Lung (tissue), 12 donors: ENCODE results near the gene GALNT13. TPM values are rescaled to one million over a fixed set of nuclear protein-coding genes. Genes with fewer than 3 reads are reported as not detected.
A peak's percentile ranks its signal among the peaks of the same experiment; 100 is the strongest.

ENCODE experiments used
- ATAC-seq: fragments of 200-7000 bp; cut with Tn5 transposase; one replicate; pipeline ENCODE4 v1.9.1; 2020; ENCODE audit warnings: moderate number of reproducible peaks; ENCODE audit not compliant: insufficient read depth, low FRiP score
- DNase-seq, 3 donors: peaks; one replicate each; pipeline ENCODE4 v3.0.0-alpha.2; 2013 to 2017
- H3K27ac ChIP-seq, 2 donors: one replicate each; pipeline ENCODE4 v1.5.1; 2013; ENCODE audit warnings: mild to moderate bottlenecking in 2 of 2, moderate library complexity in 2 of 2, control low read depth in 1 of 2, inconsistent platforms in 1 of 2, low read depth in 1 of 2, low read length in 1 of 2
- H3K27me3 ChIP-seq, 3 donors: one replicate each; pipeline ENCODE4 v1.5.1; 2013; ENCODE audit warnings: low read length in 2 of 3; ENCODE audit not compliant: control insufficient read depth in 3 of 3, insufficient read depth in 3 of 3
- H3K36me3 ChIP-seq, 4 donors: one replicate each; pipeline ENCODE4 v1.5.1; 2013; ENCODE audit warnings: low read length in 4 of 4, mild to moderate bottlenecking in 1 of 4, moderate library complexity in 1 of 4; ENCODE audit not compliant: control insufficient read depth in 4 of 4, insufficient read depth in 4 of 4
- H3K4me1 ChIP-seq, 5 donors: one replicate each; pipeline ENCODE4 v1.5.1; 2013; ENCODE audit warnings: low read length in 5 of 5, mild to moderate bottlenecking in 2 of 5, moderate library complexity in 1 of 5; ENCODE audit not compliant: control insufficient read depth in 5 of 5, insufficient read depth in 5 of 5
- H3K4me3 ChIP-seq: one replicate; pipeline ENCODE4 v1.5.1; 2013; ENCODE audit warnings: mild to moderate bottlenecking, control low read depth, moderate library complexity
- H3K9ac ChIP-seq, 2 donors: one replicate each; pipeline ENCODE4 v1.5.1; 2013; ENCODE audit warnings: low read length in 2 of 2, control low read depth in 1 of 2; ENCODE audit not compliant: insufficient read depth in 1 of 2
- H3K9me3 ChIP-seq, 4 donors: one replicate each; pipeline ENCODE4 v1.5.1; 2013; ENCODE audit warnings: low read length in 3 of 4, mild to moderate bottlenecking in 1 of 4, moderate library complexity in 1 of 4; ENCODE audit not compliant: control insufficient read depth in 4 of 4, insufficient read depth in 3 of 4
- CTCF ChIP-seq: IDR thresholded peaks from 2 replicates; pipeline ENCODE4 v1.5.1; 2012; ENCODE audit warnings: mild to moderate bottlenecking; ENCODE audit errors: control extremely low read depth, extremely low read depth
- WGBS, 2 donors: extraction: QIAGEN DNeasy Blood & Tissue Kit; methylation state at CpG; one replicate each; pipeline ENCODE4 v1.1.7; 2013; 5-methylcytosine and 5-hydroxymethylcytosine counted together
- polyA plus RNA-seq, 2 donors: library from polyadenylated mRNA; stranded (reverse); fragments of 200-250 nt; gene quantifications; one replicate each; pipeline ENCODE4 v1.2.1, GENCODE V29; 2013
- total RNA-seq, 2 donors: library from RNA; depleted of rRNA in 1 of 2; stranded (reverse); fragments of >200 nt in 1 of 2; gene quantifications; one replicate each; pipeline ENCODE4 v1.2.1, GENCODE V29; 2014 to 2021
- donor health status: control.
- donor health status: control.
- donor health status: Bipolar disorder and iron deficiency.
- donor health status: healthy.
- donor health status: DM: yes; HTN: yes; CAD: no.

GALNT13 gene
- total and polyA plus RNA-seq, 4 donors, result 0.57 to 3.1 (median 1.2) TPM

GRCh38 chr2:153963256-153963655 is 91.5 kb downstream of the GALNT13 start:
- H3K27ac ChIP-seq, result no peak overlapping the region
- DNase-seq (peak in 1 of 3 donors; percentile 13), ATAC-seq (no peak)
- no peaks in the 10 kb centered on the region for H3K27me3 ChIP-seq
- no peak overlapping the region for H3K9ac ChIP-seq
- WGBS, 2 donors, result 45 to 65% methylated on average over 1 of the region's 1 CpG
- H3K36me3 ChIP-seq, result no peaks in the 10 kb centered on the region
- peaks cover 0 to 11% (median 0%) of the 10 kb centered on the region in 4 donors for H3K9me3 ChIP-seq
- TF ChIP-seq CTCF, result no peak
- H3K4me1 ChIP-seq, result no peaks in the 10 kb centered on the region
- H3K4me3 ChIP-seq, result no peak overlapping the region

- Histone ChIP-seq H3K4me1 (no peaks in the 10 kb centered on the region), H3K9me3 (no peaks in the 10 kb centered on the region), H3K9ac (no peak overlapping the region), H3K27ac (no peak overlapping the region), H3K36me3 (no peaks in the 10 kb centered on the region), H3K27me3 (no peaks in the 10 kb centered on the region), H3K4me3 (no peak overlapping the region)
- DNase-seq, result no peak
- no peak for ATAC-seq
- no peak for TF ChIP-seq CTCF
- WGBS, 2 donors, result 65 to 80% methylated on average over 5 of the region's 5 CpGs
Measured at GRCh38 chr2:153967248-153967973, 95.7 kb downstream of the GALNT13 start.

GRCh38 chr2:153971250-153971649 is 99.5 kb downstream of the GALNT13 start:
- no peak for TF ChIP-seq CTCF
- DNase-seq, result no peak
- H3K9me3 ChIP-seq, result no peaks in the 10 kb centered on the region
- WGBS, 2 donors, result 72 to 85% methylated on average over 2 of the region's 2 CpGs
- no peak overlapping the region for H3K9ac ChIP-seq
- no peaks in the 10 kb centered on the region for H3K36me3 ChIP-seq
- H3K4me1 ChIP-seq, result no peaks in the 10 kb centered on the region
- no peaks in the 10 kb centered on the region for H3K27me3 ChIP-seq
- H3K4me3 ChIP-seq, result no peak overlapping the region
- no peak overlapping the region for H3K27ac ChIP-seq
- no peak for ATAC-seq

GRCh38 chr2:153971855-153972254 is 100.1 kb downstream of the GALNT13 start:
- Histone ChIP-seq H3K9ac (no peak overlapping the region), H3K4me1 (no peaks in the 10 kb centered on the region), H3K9me3 (no peaks in the 10 kb centered on the region), H3K4me3 (no peak overlapping the region), H3K27me3 (no peaks in the 10 kb centered on the region), H3K36me3 (no peaks in the 10 kb centered on the region), H3K27ac (no peak overlapping the region)
- 45 to 65% methylated on average over 1 of the region's 1 CpG for WGBS, 2 donors
- no peak for TF ChIP-seq CTCF
- no peak for ATAC-seq
- no peak for DNase-seq
